Measurements from ENCODE around the gene TBK1.

DNA sequence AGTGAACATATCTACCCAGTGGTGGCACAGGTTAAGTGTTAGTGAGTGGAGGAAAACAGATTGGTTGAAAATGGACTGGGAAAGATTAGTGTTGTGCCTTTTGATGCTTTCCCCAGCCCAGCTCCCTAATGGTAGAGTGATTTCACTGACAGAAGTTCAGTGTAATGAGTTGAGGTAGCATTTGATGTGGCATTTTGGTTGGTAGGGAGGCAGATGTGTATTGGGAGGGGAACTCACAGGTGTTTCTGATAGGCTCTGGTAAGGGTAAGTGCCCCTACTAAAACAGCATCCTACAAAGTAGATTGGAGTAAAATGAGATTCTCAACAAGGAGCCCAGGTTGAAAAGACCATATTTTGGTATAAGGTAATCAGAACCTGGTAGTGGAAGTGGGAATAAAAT lies 4.2 kb downstream of the TBK1 start:
- TF ChIP-seq CTCF (IDR thresholded peaks at IDR 0.05) (no peak), POLR2A (IDR thresholded peaks at IDR 0.05) (no peak)

Data from Peyer's patch (tissue), 4 donors.